Renal cortex interstitium (tissue), 11 donors: ENCODE results near the gene LYZ. TPM values are rescaled to one million over a fixed set of nuclear protein-coding genes. Genes with fewer than 3 reads are reported as not detected.

Source experiments
- DNase-seq, 11 donors: peaks; one replicate each; pipeline ENCODE4 v3.0.0-alpha.2; 2013; ENCODE audit warnings: low read depth in 9 of 11, low spot score in 4 of 11; ENCODE audit errors: extremely low read depth in 1 of 11
- polyA plus RNA-seq, 3 donors: library from polyadenylated mRNA; unstranded; fragments of 120-200 nt; gene quantifications; one replicate each; pipeline ENCODE4 v1.2.1, GENCODE V29; 2013; ENCODE audit not compliant: insufficient read length in 3 of 3

LYZ gene
- polyA plus RNA-seq, 3 donors = 13.8 to 53.6 (median 35.6) TPM

- DNase-seq = no peak
Observed at GRCh38 chr12:69355363-69356028, 7.3 kb downstream of the LYZ start.

DNA sequence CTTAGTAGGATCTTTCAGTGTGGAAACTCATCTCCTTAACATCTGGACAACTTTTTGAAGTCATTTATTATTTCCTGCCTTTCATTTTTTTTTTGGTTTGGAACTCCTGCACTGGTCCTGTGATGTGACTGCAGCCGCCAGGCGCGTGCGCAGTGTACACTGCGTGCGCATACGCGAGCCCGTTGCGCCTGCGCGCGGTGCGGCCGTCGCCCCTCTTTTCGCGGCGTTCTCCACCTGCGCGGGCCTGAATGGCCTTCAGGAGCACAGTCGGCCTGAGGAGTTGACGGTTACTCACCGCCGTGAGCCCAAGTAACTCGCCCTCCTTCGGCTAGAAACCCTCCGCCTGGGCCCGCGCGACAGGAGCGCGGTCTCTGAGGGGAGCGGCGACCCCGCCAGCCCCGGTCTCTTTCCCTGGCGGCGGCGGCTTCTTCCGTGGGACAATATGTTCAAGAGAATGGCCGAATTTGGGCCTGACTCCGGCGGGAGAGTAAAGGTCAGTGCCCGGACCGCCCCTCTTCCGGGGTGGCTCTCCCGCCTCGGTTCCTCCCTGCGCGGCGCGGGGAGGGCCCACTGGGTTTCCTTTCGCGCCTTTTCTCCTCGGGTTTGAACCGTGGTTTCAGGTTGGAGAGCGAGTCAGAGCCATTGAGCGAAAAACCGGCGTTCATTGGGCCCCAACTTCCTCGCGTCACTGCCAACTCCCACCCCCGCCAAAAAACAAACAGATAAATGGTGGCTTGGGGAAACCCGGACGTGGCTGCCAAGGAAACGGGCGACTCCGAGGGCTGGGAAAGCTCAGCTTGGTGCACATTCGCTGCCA, 11.6 kb downstream of the LYZ start, which contains the start of gene YEATS4:
TSS of gene YEATS4 (plus strand) at position 213 of the 817 bp plus-strand sequence. CDS start at position 443, 230 bp downstream.
- DNase-seq = peak; percentile 75 to 88 (median 82)

DNA sequence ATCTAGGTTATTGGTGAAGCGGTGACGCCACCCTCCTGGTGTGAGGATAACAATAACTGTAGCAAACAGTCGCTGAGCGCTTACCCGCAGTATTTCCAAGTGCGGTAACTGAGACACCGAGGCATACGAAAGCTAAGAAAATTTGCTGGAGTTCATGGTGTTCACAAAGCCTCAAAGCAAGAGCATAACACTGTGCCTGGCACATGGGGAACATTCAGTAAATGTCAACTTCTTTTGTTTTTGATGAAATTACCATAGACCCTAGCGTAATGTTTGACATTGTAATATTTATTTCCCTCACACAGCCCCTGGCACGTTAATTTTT, 12.1 kb downstream of the LYZ start:
- peak in 1 of 11 donors; percentile 13 for DNase-seq

DNA sequence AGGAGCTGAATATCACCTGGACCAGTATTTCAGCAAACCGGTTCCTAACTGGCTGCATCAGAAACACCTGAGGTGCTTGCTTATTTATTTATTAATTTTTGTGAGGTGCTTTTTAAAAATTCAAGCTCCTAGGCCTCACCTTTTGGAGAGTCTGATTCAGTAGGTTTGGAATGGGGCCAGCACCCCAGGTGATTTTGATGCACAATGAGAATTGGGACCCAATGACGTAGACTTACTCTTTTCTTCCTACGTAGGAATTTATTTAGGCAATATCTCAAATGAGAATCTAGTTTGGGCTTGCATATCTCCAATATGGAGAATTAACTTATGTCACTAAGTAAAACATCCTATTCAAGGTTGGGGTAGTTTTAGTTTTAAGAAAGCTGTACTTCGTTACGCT, 18.6 kb downstream of the LYZ start:
- DNase-seq = no peak

DNA sequence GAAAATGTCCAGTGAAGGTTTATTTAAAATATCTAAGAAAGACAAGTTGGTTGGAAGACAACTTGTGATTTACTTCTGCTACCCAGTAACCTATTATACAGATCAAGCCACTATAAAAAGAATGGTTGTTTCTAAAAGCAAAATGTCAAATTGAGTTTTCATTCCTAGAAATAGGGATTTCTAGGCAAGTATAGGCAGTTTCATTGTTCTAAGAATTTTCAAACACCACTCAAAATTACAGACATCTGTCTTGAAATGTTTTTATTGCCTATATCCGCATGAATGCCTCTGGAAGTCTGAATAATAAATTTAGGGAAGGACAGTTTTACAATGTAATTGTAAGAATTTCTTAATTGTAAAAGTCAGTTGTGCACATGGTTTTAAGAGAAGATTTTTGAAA, 20.0 kb downstream of the LYZ start:
- no peak for DNase-seq

- no peak for DNase-seq
Observed at GRCh38 chr12:69383074-69383473, 34.9 kb downstream of the LYZ start.

- no peak for DNase-seq
Observed at GRCh38 chr12:69385038-69385437, 36.9 kb downstream of the LYZ start.

DNA sequence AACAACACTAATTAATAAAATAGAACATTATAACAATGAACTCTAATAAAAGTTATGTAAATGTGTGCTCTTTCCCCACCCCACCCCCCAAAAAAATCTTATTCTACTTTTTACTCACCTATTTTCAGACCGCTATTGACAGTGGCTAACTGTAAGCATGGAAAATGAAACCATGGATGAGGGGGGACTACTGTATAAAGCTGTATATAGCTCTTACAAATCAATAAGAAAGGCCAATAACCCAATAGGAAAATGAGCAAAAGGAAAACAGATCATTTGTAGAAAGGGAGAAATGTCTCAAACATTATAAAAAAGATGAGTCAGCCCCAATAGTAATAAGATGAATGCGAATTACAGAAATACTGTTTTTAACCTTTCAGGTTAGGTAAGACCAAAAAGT, 38.7 kb downstream of the LYZ start:
- DNase-seq = no peak

- DNase-seq = peak in 9 of 11 donors; percentile 10 to 38 (median 29)
Observed at GRCh38 chr12:69388371-69388770, 40.2 kb downstream of the LYZ start.

GRCh38 chr12:69389831-69390230, 41.6 kb downstream of the LYZ start:
- no peak for DNase-seq

DNA sequence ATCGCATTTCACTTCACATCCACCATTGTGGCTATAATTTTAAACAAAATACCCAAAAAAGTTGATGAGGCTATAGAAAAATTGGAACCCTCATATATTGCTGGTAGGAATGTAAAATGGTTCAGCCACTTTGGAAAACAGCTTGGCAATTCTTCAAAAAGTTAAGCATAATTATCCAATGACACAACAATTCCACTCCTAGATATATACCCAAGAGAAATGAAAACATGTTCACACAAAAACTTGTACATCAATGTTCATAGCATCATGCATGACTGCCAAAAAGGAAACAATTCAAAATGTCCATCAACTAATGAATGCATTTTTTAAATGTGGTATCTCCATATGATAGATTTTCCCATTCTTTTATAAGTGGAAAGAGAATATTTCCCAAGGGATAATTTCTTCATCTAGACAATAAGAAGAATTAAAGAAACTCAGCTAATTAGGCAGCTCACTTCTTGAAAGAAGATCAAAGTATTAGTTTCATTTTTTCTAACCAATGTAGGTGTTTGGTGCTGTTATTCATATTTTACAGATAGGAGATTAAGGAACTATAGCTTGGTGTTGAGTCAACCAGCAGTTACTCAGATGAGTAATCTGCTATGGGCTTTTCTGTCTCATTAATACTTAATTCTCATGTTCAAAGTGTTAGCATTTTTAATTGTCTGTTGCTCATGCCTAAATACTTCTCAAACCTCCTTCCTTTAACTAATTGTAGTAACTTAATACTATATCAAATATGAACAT, 44.2 kb downstream of the LYZ start:
- no peak for DNase-seq

- no peak for DNase-seq
Observed at GRCh38 chr12:69396041-69396440, 47.9 kb downstream of the LYZ start.

GRCh38 chr12:69396963-69397362, 48.8 kb downstream of the LYZ start:
- DNase-seq = no peak

- DNase-seq = no peak
Observed at GRCh38 chr12:69397978-69398377, 49.8 kb downstream of the LYZ start.

GRCh38 chr12:69401940-69402339, 53.8 kb downstream of the LYZ start:
- DNase-seq = no peak

Other genes with a start within 250 kb of the LYZ start
- 100 to 1,000 TPM; 104 to 111 (median 111) TPM for gene CPSF6, start 108.8 kb upstream of the LYZ start, polyA plus RNA-seq
- 10 to 100 TPM; 27.1 to 38.3 (median 30.0) TPM for gene YEATS4, start 11.4 kb downstream of the LYZ start, polyA plus RNA-seq
- gene FRS2, start 122.0 kb downstream of the LYZ start, polyA plus RNA-seq = 10 to 100 TPM; 38.9 to 47.2 (median 41.1) TPM
- gene CCT2, start 237.1 kb downstream of the LYZ start, polyA plus RNA-seq = 100 to 1,000 TPM; 238 to 277 (median 251) TPM